Measurements from ENCODE around the gene PLPP6. TPM values are rescaled to one million over a fixed set of nuclear protein-coding genes. Genes with fewer than 3 reads are reported as not detected.

The PLPP6 gene
- total RNA-seq, 4 donors from 2014 or later = 8.4 to 15.1 (median 12.8) TPM

GRCh38 chr9:4704129-4704528, 42.0 kb downstream of the PLPP6 start:
- Histone ChIP-seq H3K4me3 (no peak overlapping the region), H3K36me3 (peaks cover 42% of the 10 kb centered on the region)
- 93% methylated on average over 2 of the region's 2 CpGs for WGBS

GRCh38 chr9:4706021-4706420, 43.9 kb downstream of the PLPP6 start:
- TF ChIP-seq CTCF (IDR thresholded peaks at IDR 0.05) = no peak
- TF ChIP-seq POLR2A (IDR thresholded peaks at IDR 0.05) = no peak
- TF ChIP-seq EP300 (IDR thresholded peaks at IDR 0.05) = no peak
- no peak for TF ChIP-seq POLR2AphosphoS5 (IDR thresholded peaks at IDR 0.05)
- H3K4me3 ChIP-seq = no peak overlapping the region
- DNase-seq (ENCODE audit: low spot score in 2 of 2) = no peak
- H3K4me1 ChIP-seq = no peaks in the 10 kb centered on the region
- 59% methylated on average over 2 of the region's 2 CpGs for WGBS
- H3K36me3 ChIP-seq = peaks cover 42% of the 10 kb centered on the region
- no peaks in the 10 kb centered on the region for H3K27me3 ChIP-seq
- H3K9me3 ChIP-seq = no peaks in the 10 kb centered on the region
- H3K27ac ChIP-seq = no peak overlapping the region

More at GRCh38 chr9:4704129-4704528, 42.0 kb downstream of the PLPP6 start:
- no peaks in the 10 kb centered on the region for H3K4me1 ChIP-seq
- H3K27ac ChIP-seq = no peak overlapping the region
- H3K9me3 ChIP-seq = no peaks in the 10 kb centered on the region
- TF ChIP-seq POLR2A (IDR thresholded peaks at IDR 0.05) = no peak
- no peak for TF ChIP-seq CTCF (IDR thresholded peaks at IDR 0.05)
- TF ChIP-seq EP300 (IDR thresholded peaks at IDR 0.05) = no peak
- no peak for TF ChIP-seq POLR2AphosphoS5 (IDR thresholded peaks at IDR 0.05)
- DNase-seq (ENCODE audit: low spot score in 2 of 2) = no peak
- H3K27me3 ChIP-seq = no peaks in the 10 kb centered on the region

- no peaks in the 10 kb centered on the region for H3K4me1 ChIP-seq
- peaks cover 38% of the 10 kb centered on the region for H3K36me3 ChIP-seq
- no peaks in the 10 kb centered on the region for H3K9me3 ChIP-seq
- H3K27me3 ChIP-seq = no peaks in the 10 kb centered on the region
- 63% methylated on average over 4 of the region's 4 CpGs for WGBS
- DNase-seq (ENCODE audit: low spot score in 2 of 2) = no peak
- H3K27ac ChIP-seq = no peak overlapping the region
- TF ChIP-seq CTCF (IDR thresholded peaks at IDR 0.05) (no peak), POLR2A (IDR thresholded peaks at IDR 0.05) (no peak), EP300 (IDR thresholded peaks at IDR 0.05) (no peak), POLR2AphosphoS5 (IDR thresholded peaks at IDR 0.05) (no peak)
- no peak overlapping the region for H3K4me3 ChIP-seq
These were observed 45.0 kb downstream of the PLPP6 start for GRCh38 chr9:4706971-4707622.

- Histone ChIP-seq H3K4me1 (no peaks in the 10 kb centered on the region), H3K27me3 (no peaks in the 10 kb centered on the region), H3K36me3 (peaks cover 45% of the 10 kb centered on the region), H3K4me3 (no peak overlapping the region), H3K9me3 (no peaks in the 10 kb centered on the region), H3K27ac (no peak overlapping the region)
- no peak for TF ChIP-seq POLR2AphosphoS5 (IDR thresholded peaks at IDR 0.05)
- DNase-seq (ENCODE audit: low spot score in 2 of 2) = no peak
These were observed 47.3 kb downstream of the PLPP6 start for GRCh38 chr9:4709380-4709779.

- Histone ChIP-seq H3K27me3 (no peaks in the 10 kb centered on the region), H3K4me3 (no peak overlapping the region), H3K27ac (no peak overlapping the region), H3K9me3 (no peaks in the 10 kb centered on the region), H3K36me3 (peaks cover 74% of the 10 kb centered on the region), H3K4me1 (no peaks in the 10 kb centered on the region)
- DNase-seq (ENCODE audit: low spot score in 2 of 2) = no peak
- TF ChIP-seq POLR2A (IDR thresholded peaks at IDR 0.05) = no peak
- no peak for TF ChIP-seq EP300 (IDR thresholded peaks at IDR 0.05)
- TF ChIP-seq CTCF (IDR thresholded peaks at IDR 0.05) = no peak
- 69% methylated on average over 7 of the region's 7 CpGs for WGBS
These were observed 51.8 kb downstream of the PLPP6 start for GRCh38 chr9:4713849-4714248.

Data from suprapubic skin (tissue), 4 donors.